Vagina (tissue), 2 donors: Measurements from ENCODE around the gene MTHFD1L. TPM values are rescaled to one million over a fixed set of nuclear protein-coding genes. Genes with fewer than 3 reads are reported as not detected.
A peak's percentile ranks its signal among the peaks of the same experiment; 100 is the strongest.

Experiments used
- DNase-seq, 2 donors: peaks; one replicate each; pipeline ENCODE4 v3.0.0-alpha.2; 2017; ENCODE audit errors: extremely low spot score in 2 of 2
- H3K27ac ChIP-seq: fragments of 200-600 bp; sonication (generic); one replicate; pipeline ENCODE4 v1.5.1; 2019
- H3K27me3 ChIP-seq: fragments of 200-600 bp; sonication (generic); one replicate; pipeline ENCODE4 v1.5.1; 2019
- H3K36me3 ChIP-seq, 2 donors: fragments of 200-600 bp; sonication (generic); one replicate each; pipeline ENCODE4 v1.5.1; 2017 to 2019
- H3K4me1 ChIP-seq: fragments of 200-600 bp; sonication (generic); one replicate; pipeline ENCODE4 v1.5.1; 2019
- H3K4me3 ChIP-seq, 2 donors: fragments of 200-600 bp; sonication (generic); 1 replicate in 1 of 2; 2 replicates in 1 of 2; pipeline ENCODE4 v1.5.1; 2016 to 2019
- H3K9me3 ChIP-seq: fragments of 200-600 bp; sonication (generic); one replicate; pipeline ENCODE4 v1.5.1; 2019
- POLR2A ChIP-seq, 2 donors: fragments of 450-650 bp; IDR thresholded peaks; one replicate each; pipeline ENCODE4 v1.6.1; 2017; ENCODE audit warnings: antibody characterized with exemption in 2 of 2, mild to moderate bottlenecking in 2 of 2, moderate library complexity in 2 of 2
- POLR2AphosphoS5 ChIP-seq, 2 donors: sonication (generic); formaldehyde crosslinking; IDR thresholded peaks; one replicate each; pipeline ENCODE4 v1.9.0; 2017; ENCODE audit warnings: antibody characterized with exemption in 2 of 2, mild to moderate bottlenecking in 2 of 2, low read depth in 1 of 2; ENCODE audit not compliant: insufficient read depth in 1 of 2
- intact Hi-C: fragments of 100-400 bp; cut with DNase I; formaldehyde crosslinking; loops from one replicate; pipeline ENCODE4 v1.15.1; 2023
- total RNA-seq: library from RNA; depleted of rRNA; stranded (reverse); fragments of >200 nt; gene quantifications from one replicate; pipeline ENCODE4 v1.2.3, GENCODE V29; 2016
- TF ChIP-seq, protein P1 (sequence below), 3 experiments: fragments of 450-650 bp in 2 of 3; fragments of 200-600 bp in 1 of 3; sonication (generic) in 1 of 3; IDR thresholded peaks; one replicate each; pipeline ENCODE4 v1.5.1; 2017 to 2019; ENCODE audit warnings: antibody characterized with exemption in 3 of 3, mild to moderate bottlenecking in 2 of 3, moderate library complexity in 2 of 3

The MTHFD1L gene
- total RNA-seq, 1 donor from 2014 or later, result 2.7 TPM

DNA sequence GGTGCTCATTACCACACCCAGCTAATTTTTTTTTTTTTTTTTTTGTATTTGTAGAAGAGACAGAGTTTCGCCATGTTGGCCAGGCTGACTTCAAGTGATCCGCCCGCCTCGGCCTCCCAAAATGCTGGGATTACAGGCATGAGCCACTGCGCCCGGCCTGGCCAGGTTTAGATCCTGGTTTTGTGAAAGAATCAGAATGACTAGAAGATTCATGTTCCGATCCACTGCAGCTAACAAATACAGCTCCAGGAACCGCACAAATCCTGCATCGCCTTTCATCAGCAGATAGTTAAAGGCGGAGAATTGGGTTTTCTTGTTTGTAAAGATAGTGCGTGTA, 223.1 kb downstream of the MTHFD1L start:
- Histone ChIP-seq H3K9me3 (no peaks in the 10 kb centered on the region), H3K27me3 (no peaks in the 10 kb centered on the region), H3K36me3 (no peaks in the 10 kb centered on the region), H3K4me1 (no peaks in the 10 kb centered on the region), H3K27ac (no peak overlapping the region), H3K4me3 (no peak overlapping the region)
- intact Hi-C loops, result no loop called here
- peak in 1 of 2 donors; percentile 9 for DNase-seq
- no peak for TF ChIP-seq POLR2A (IDR thresholded peaks at IDR 0.05)
- TF ChIP-seq, protein P1, sequence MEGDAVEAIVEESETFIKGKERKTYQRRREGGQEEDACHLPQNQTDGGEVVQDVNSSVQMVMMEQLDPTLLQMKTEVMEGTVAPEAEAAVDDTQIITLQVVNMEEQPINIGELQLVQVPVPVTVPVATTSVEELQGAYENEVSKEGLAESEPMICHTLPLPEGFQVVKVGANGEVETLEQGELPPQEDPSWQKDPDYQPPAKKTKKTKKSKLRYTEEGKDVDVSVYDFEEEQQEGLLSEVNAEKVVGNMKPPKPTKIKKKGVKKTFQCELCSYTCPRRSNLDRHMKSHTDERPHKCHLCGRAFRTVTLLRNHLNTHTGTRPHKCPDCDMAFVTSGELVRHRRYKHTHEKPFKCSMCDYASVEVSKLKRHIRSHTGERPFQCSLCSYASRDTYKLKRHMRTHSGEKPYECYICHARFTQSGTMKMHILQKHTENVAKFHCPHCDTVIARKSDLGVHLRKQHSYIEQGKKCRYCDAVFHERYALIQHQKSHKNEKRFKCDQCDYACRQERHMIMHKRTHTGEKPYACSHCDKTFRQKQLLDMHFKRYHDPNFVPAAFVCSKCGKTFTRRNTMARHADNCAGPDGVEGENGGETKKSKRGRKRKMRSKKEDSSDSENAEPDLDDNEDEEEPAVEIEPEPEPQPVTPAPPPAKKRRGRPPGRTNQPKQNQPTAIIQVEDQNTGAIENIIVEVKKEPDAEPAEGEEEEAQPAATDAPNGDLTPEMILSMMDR (IDR thresholded peaks at IDR 0.05), result no peak
- TF ChIP-seq POLR2AphosphoS5 (IDR thresholded peaks at IDR 0.05; ENCODE audit: insufficient read depth in 1 of 2, low read depth in 1 of 2), result no peak

DNA sequence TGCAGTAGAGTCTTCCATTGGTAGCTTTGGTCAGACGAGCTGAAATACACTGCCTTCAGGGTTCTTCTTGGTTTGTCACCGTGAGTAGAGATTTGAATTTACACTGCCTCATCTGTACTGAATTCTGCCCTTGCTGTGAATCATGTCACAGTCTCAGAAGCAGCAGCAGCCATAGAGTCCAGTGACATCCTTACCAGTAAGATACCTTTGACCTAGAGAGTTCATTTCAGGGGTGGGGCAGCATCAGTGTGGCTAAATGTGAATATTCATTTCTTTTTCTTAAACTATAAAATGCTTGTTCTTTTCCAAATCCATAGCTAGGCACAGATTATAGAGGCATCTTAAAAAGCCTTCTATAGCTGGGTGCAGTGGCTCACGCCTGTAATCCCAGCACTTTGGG, 223.5 kb downstream of the MTHFD1L start:
- H3K9me3 ChIP-seq, result no peaks in the 10 kb centered on the region
- no peak overlapping the region for H3K27ac ChIP-seq
- H3K36me3 ChIP-seq, result no peaks in the 10 kb centered on the region
- H3K4me3 ChIP-seq, result no peak overlapping the region
- H3K4me1 ChIP-seq, result no peaks in the 10 kb centered on the region
- H3K27me3 ChIP-seq, result no peaks in the 10 kb centered on the region
- no peak for DNase-seq
- TF ChIP-seq POLR2AphosphoS5 (IDR thresholded peaks at IDR 0.05; ENCODE audit: insufficient read depth in 1 of 2, low read depth in 1 of 2), result no peak
- TF ChIP-seq, protein P1 (IDR thresholded peaks at IDR 0.05), result no peak
- TF ChIP-seq POLR2A (IDR thresholded peaks at IDR 0.05), result no peak
- intact Hi-C loops, result no loop called here

DNA sequence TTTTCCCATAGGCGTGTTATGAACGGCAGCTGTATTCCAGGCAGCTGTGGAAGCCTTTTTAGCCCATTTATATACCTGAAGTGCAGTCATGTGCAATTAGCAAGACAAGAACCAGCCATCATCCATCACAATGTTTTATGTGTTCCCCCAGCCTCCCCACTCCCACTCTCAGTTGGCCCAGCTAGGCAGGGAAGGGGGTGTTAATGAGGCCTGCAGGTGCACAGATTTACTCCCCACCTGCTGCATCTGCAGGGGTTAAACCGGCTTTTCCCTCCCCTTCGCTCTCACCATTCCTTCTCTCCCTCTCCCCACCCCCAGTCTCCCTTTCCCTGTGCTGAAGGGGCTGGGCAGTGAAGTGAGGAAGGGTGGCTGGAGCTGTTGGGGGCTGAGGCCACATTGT, 224.5 kb downstream of the MTHFD1L start:
- DNase-seq, result no peak
- TF ChIP-seq POLR2A (IDR thresholded peaks at IDR 0.05) (no peak), POLR2AphosphoS5 (IDR thresholded peaks at IDR 0.05; ENCODE audit: insufficient read depth in 1 of 2, low read depth in 1 of 2) (no peak)
- TF ChIP-seq, protein P1 (IDR thresholded peaks at IDR 0.05), result no peak
- no peak overlapping the region for H3K27ac ChIP-seq

DNA sequence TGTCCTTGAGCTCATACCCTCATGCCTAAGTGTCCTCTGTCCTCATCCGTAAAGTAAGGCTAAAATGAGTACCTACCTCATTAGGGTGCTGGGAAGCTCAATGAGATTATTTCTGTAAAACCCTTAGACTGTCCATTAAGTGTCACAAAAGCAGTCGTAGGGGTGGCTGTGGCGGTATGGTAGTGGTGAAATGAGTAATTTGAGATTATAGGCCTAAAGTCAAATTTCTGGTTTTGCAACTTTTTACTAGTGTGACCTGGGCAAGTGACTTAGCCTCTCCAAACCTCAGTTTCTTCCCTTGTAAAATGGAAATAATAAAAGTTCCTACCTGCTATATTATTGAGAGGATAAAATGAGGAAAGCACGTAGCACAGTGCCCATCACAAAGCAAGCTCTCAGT, 226.1 kb downstream of the MTHFD1L start:
- intact Hi-C loops, result no loop called here
- Histone ChIP-seq H3K4me3 (no peak overlapping the region), H3K27me3 (no peaks in the 10 kb centered on the region), H3K36me3 (no peaks in the 10 kb centered on the region), H3K4me1 (no peaks in the 10 kb centered on the region), H3K27ac (no peak overlapping the region), H3K9me3 (no peaks in the 10 kb centered on the region)
- TF ChIP-seq, protein P1 (IDR thresholded peaks at IDR 0.05), result no peak
- TF ChIP-seq POLR2A (IDR thresholded peaks at IDR 0.05) (no peak), POLR2AphosphoS5 (IDR thresholded peaks at IDR 0.05; ENCODE audit: insufficient read depth in 1 of 2, low read depth in 1 of 2) (no peak)
- no peak for DNase-seq

More for the DNA sequence above, 224.5 kb downstream of the MTHFD1L start:
- Histone ChIP-seq H3K27me3 (no peaks in the 10 kb centered on the region), H3K36me3 (no peaks in the 10 kb centered on the region), H3K9me3 (no peaks in the 10 kb centered on the region), H3K4me3 (no peak overlapping the region), H3K4me1 (no peaks in the 10 kb centered on the region)
- intact Hi-C loops, result no loop called here

DNA sequence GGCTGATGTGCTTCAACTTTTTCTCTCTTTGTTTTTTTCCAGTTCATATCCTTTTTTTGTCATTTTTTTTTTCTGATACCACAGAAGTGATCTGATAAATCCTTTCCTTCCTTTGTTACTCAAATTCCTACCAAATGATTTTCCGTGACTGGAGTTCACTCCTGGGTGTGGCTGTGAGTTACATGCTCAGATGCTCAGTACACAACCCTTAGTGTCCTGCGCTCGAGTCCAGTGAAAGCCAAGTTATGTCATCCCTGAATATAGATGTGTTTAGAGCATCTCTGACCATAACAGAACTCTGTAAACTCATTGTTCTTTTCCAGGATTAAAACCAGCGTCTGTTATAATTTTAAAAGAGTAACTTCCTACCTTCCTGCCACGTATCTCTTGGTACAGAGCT, 227.1 kb downstream of the MTHFD1L start:
- DNase-seq, result no peak
- TF ChIP-seq POLR2A (IDR thresholded peaks at IDR 0.05) (no peak), POLR2AphosphoS5 (IDR thresholded peaks at IDR 0.05; ENCODE audit: insufficient read depth in 1 of 2, low read depth in 1 of 2) (no peak)
- TF ChIP-seq, protein P1 (IDR thresholded peaks at IDR 0.05), result no peak
- H3K9me3 ChIP-seq, result no peaks in the 10 kb centered on the region
- H3K36me3 ChIP-seq, result no peaks in the 10 kb centered on the region
- no peak overlapping the region for H3K4me3 ChIP-seq
- intact Hi-C loops, result no loop called here
- no peak overlapping the region for H3K27ac ChIP-seq
- no peaks in the 10 kb centered on the region for H3K4me1 ChIP-seq
- H3K27me3 ChIP-seq, result no peaks in the 10 kb centered on the region
